Hematopoietic multipotent progenitor cell treated with erythropoietin and hydrocortisone succinate and interleukin-3 and kit ligand, for 17 days (in vitro differentiated cells): ENCODE measurements around the gene PSMB5.

Source experiments
- DNase-seq: peaks from one replicate; pipeline ENCODE4 v3.0.0-alpha.2; 2015; ENCODE audit warnings: low spot score

The PSMB5 gene

GRCh38 chr14:23058654-23059504 is 24.2 kb upstream of the PSMB5 start:
- no peak for DNase-seq

GRCh38 chr14:23057757-23058653 is 23.3 kb upstream of the PSMB5 start:
- DNase-seq, result peak; percentile 90

GRCh38 chr14:23056956-23057756 is 22.5 kb upstream of the PSMB5 start, which contains the start of gene CDH24:
TSS of gene CDH24 (minus strand) at chr14:23057520. CDS start at chr14:23055733, 1,787 bp downstream.
- peak; percentile 28 for DNase-seq

- peak; percentile 79 for DNase-seq
These were observed 21.6 kb upstream of the PSMB5 start for GRCh38 chr14:23056145-23056955.

- DNase-seq, result no peak
These were observed 21.0 kb upstream of the PSMB5 start for GRCh38 chr14:23055621-23056144.

- DNase-seq, result no peak
These were observed 20.4 kb upstream of the PSMB5 start for GRCh38 chr14:23055147-23055550.

GRCh38 chr14:23054000-23054811 is 19.5 kb upstream of the PSMB5 start:
- no peak for DNase-seq

GRCh38 chr14:23053426-23053825 is 18.7 kb upstream of the PSMB5 start:
- DNase-seq, result no peak

- DNase-seq, result no peak
These were observed 18.0 kb upstream of the PSMB5 start for GRCh38 chr14:23052671-23053070.

GRCh38 chr14:23052182-23052623 is 17.5 kb upstream of the PSMB5 start:
- DNase-seq, result no peak

- DNase-seq, result no peak
These were observed 16.7 kb upstream of the PSMB5 start for GRCh38 chr14:23051141-23052057.

GRCh38 chr14:23049011-23049410 is 14.3 kb upstream of the PSMB5 start:
- DNase-seq, result no peak

GRCh38 chr14:23047751-23048693 is 13.3 kb upstream of the PSMB5 start:
- DNase-seq, result no peak

GRCh38 chr14:23047034-23047634 is 12.4 kb upstream of the PSMB5 start:
- DNase-seq, result no peak

GRCh38 chr14:23045419-23046357 is 11.0 kb upstream of the PSMB5 start:
- DNase-seq, result no peak

GRCh38 chr14:23044840-23045239 is 10.1 kb upstream of the PSMB5 start:
- DNase-seq, result no peak
